Kidney (tissue), 14 donors: ENCODE data around the gene SURF2. TPM values are rescaled to one million over a fixed set of nuclear protein-coding genes. Genes with fewer than 3 reads are reported as not detected.
A peak's percentile ranks its signal among the peaks of the same experiment; 100 is the strongest.

ENCODE experiments used
- DNase-seq, 5 donors: peaks; one replicate each; pipeline ENCODE4 v3.0.0-alpha.2; 2013 to 2020
- FAIRE-seq: peaks from 2 replicates; lab custom pipeline; 2012; peaks lifted over from hg19 to GRCh38; lab: Jason Lieb, UNC
- H3K27ac ChIP-seq, 2 donors: one replicate each; pipeline ENCODE4 v1.7.0; 2013; ENCODE audit warnings: low read depth in 2 of 2, low read length in 2 of 2, inconsistent platforms in 1 of 2
- H3K27me3 ChIP-seq: one replicate; pipeline ENCODE4 v1.7.1; 2013; ENCODE audit warnings: low read length, inconsistent platforms; ENCODE audit not compliant: control insufficient read depth, insufficient read depth
- H3K36me3 ChIP-seq, 3 donors: one replicate each; pipeline versions ENCODE4 v1.7.0 to v1.7.1; 2013; ENCODE audit warnings: low read length in 3 of 3, control low read depth in 1 of 3, inconsistent platforms in 1 of 3; ENCODE audit not compliant: insufficient read depth in 3 of 3, control insufficient read depth in 2 of 3
- H3K4me1 ChIP-seq, 3 donors: one replicate each; pipeline versions ENCODE4 v1.7.0 to v1.7.1; 2013; ENCODE audit warnings: low read length in 3 of 3, inconsistent platforms in 1 of 3, low read depth in 1 of 3; ENCODE audit not compliant: control insufficient read depth in 2 of 3, insufficient read depth in 2 of 3
- H3K4me3 ChIP-seq, 3 donors: one replicate each; pipeline versions ENCODE4 v1.7.0 to v1.8.1; 2013; ENCODE audit warnings: low read length in 3 of 3, control low read depth in 1 of 3, inconsistent platforms in 1 of 3
- H3K9ac ChIP-seq, 3 donors: one replicate each; pipeline versions ENCODE4 v1.7.0 to v1.7.1; 2013; ENCODE audit warnings: low read length in 3 of 3, control low read depth in 1 of 3, inconsistent platforms in 1 of 3
- H3K9me3 ChIP-seq, 3 donors: one replicate each; pipeline versions ENCODE4 v1.7.0 to v1.7.1; 2013; ENCODE audit warnings: low read length in 3 of 3, control low read depth in 1 of 3, inconsistent platforms in 1 of 3; ENCODE audit not compliant: control insufficient read depth in 2 of 3, insufficient read depth in 1 of 3
- CTCF ChIP-seq: IDR thresholded peaks from 3 replicates; pipeline ENCODE4 v1.5.1; 2012; ENCODE audit warnings: mild to moderate bottlenecking, moderate library complexity, borderline replicate concordance; ENCODE audit not compliant: insufficient read depth; ENCODE audit errors: extremely low read depth
- intact Hi-C: fragments of 100-400 bp; cut with DNase I; formaldehyde crosslinking; loops from one replicate; pipeline ENCODE4 v1.11.1; 2022
- polyA plus RNA-seq: library from polyadenylated mRNA; stranded (reverse); fragments of 350-450 nt; fragmentation: Illumina TruSeq; extraction: RNeasy Lipid Tissue Mini Kit (QIAGEN cat#74804); gene quantifications from one replicate; pipeline ENCODE4 v1.2.3, GENCODE V29; 2014; ENCODE audit warnings: low read depth, low replicate concordance; ENCODE audit not compliant: insufficient read depth
- total RNA-seq: library from RNA; stranded (reverse); fragmentation: NEBNext Ultra II Directional; extraction: Animal tissue kit (Norgen Biotek cat#: 25700); gene quantifications from one replicate; pipeline ENCODE4 v1.2.1, GENCODE V29; 2021
- donor health status: control.
- donor health status: control.
- donor health status: control.
- donor health status: control.
- donor health status: control.
- donor health status: DM: yes; HTN: yes; CAD: no.
- donor health status: Normal renal cell carcinoma (clear cell type).

Gene SURF2
- total and polyA plus RNA-seq, 2 donors from 2014 or later, result 23.5 to 61.2 TPM

- Histone ChIP-seq H3K9ac (no peak overlapping the region), H3K4me1 (no peaks in the 10 kb centered on the region), H3K27me3 (no peaks in the 10 kb centered on the region), H3K9me3 (no peaks in the 10 kb centered on the region), H3K4me3 (no peak overlapping the region), H3K36me3 (no peaks in the 10 kb centered on the region), H3K27ac (no peak overlapping the region)
- no peak for TF ChIP-seq CTCF
- DNase-seq (no peak), FAIRE-seq (no peak)
- intact Hi-C loops, result no loop called here
Observed at GRCh38 chr9:133393399-133393798, 37.0 kb downstream of the SURF2 start.

GRCh38 chr9:133394687-133395271 lies 38.4 kb downstream of the SURF2 start:
- no peaks in the 10 kb centered on the region for H3K27me3 ChIP-seq
- intact Hi-C loops, result no loop called here
- H3K9ac ChIP-seq, result no peak overlapping the region
- no peaks in the 10 kb centered on the region for H3K4me1 ChIP-seq
- no peaks in the 10 kb centered on the region for H3K9me3 ChIP-seq
- H3K36me3 ChIP-seq, result no peaks in the 10 kb centered on the region
- DNase-seq (no peak), FAIRE-seq (no peak)
- TF ChIP-seq CTCF, result no peak
- no peak overlapping the region for H3K4me3 ChIP-seq
- no peak overlapping the region for H3K27ac ChIP-seq

- intact Hi-C loops, result no loop called here
- Histone ChIP-seq H3K4me1 (no peaks in the 10 kb centered on the region), H3K9ac (no peak overlapping the region), H3K27me3 (no peaks in the 10 kb centered on the region), H3K27ac (no peak overlapping the region), H3K4me3 (no peak overlapping the region), H3K36me3 (no peaks in the 10 kb centered on the region), H3K9me3 (no peaks in the 10 kb centered on the region)
- no peak for FAIRE-seq
- DNase-seq, result peak in 1 of 5 donors; percentile 35
- no peak for TF ChIP-seq CTCF
Observed at GRCh38 chr9:133396952-133397351, 40.6 kb downstream of the SURF2 start.

- DNase-seq (no peak), FAIRE-seq (no peak)
- no peak overlapping the region for H3K9ac ChIP-seq
- intact Hi-C loops, result no loop called here
- H3K4me1 ChIP-seq, result no peaks in the 10 kb centered on the region
- H3K27ac ChIP-seq, result no peak overlapping the region
- H3K9me3 ChIP-seq, result no peaks in the 10 kb centered on the region
- H3K36me3 ChIP-seq, result no peaks in the 10 kb centered on the region
- no peaks in the 10 kb centered on the region for H3K27me3 ChIP-seq
- H3K4me3 ChIP-seq, result no peak overlapping the region
- TF ChIP-seq CTCF, result no peak
Observed at GRCh38 chr9:133397370-133397769, 41.0 kb downstream of the SURF2 start.
